Mucosa of descending colon (tissue), 3 donors: ENCODE measurements around the gene KHDRBS2. TPM values are rescaled to one million over a fixed set of nuclear protein-coding genes. Genes with fewer than 3 reads are reported as not detected.

Source experiments
- ATAC-seq: fragments of 200-7000 bp; cut with Tn5 transposase; one replicate; pipeline ENCODE4 v1.9.1; 2020; ENCODE audit warnings: mild to moderate bottlenecking, moderate library complexity
- DNase-seq, 3 donors: peaks; one replicate each; pipeline ENCODE4 v3.0.0-alpha.2; 2020
- H3K36me3 ChIP-seq: fragments of 200-600 bp; one replicate; pipeline ENCODE4 v1.8.0; 2021; ENCODE audit warnings: low read depth, mild to moderate bottlenecking
- H3K4me1 ChIP-seq: fragments of 200-600 bp; one replicate; pipeline ENCODE4 v1.8.0; 2021; ENCODE audit warnings: low read depth, mild to moderate bottlenecking
- H3K4me3 ChIP-seq: fragments of 200-600 bp; one replicate; pipeline ENCODE4 v1.8.0; 2021; ENCODE audit warnings: mild to moderate bottlenecking
- H3K9me3 ChIP-seq: fragments of 200-600 bp; one replicate; pipeline ENCODE4 v1.8.0; 2021; ENCODE audit warnings: mild to moderate bottlenecking
- CTCF ChIP-seq: fragments of 200-600 bp; IDR thresholded peaks from one replicate; pipeline ENCODE4 v1.8.0; 2022; ENCODE audit warnings: antibody characterized with exemption, mild to moderate bottlenecking
- intact Hi-C, 2 donors: fragments of 100-400 bp; cut with DNase I in 1 of 2; cut with micrococcal nuclease in 1 of 2; formaldehyde crosslinking; loops; one replicate each; pipeline versions ENCODE4 v1.11.0 to v1.11.1; 2022; cut with DNase I, micrococcal nuclease
- total RNA-seq, 3 donors: library from RNA; stranded (reverse); fragmentation: NEBNext Ultra II Directional in 2 of 3; extraction: Animal tissue kit (Norgen Biotek cat#: 25700) in 2 of 3; gene quantifications; one replicate each; pipeline versions ENCODE4 v1.2.1 to v1.2.4, GENCODE V29; 2021 to 2023
- donor health status: DM: no; HTN: no; CAD: no; lungs with moderate emphysema.
- donor health status: DM: no; HTN: no; CAD: no.
- donor health status: DM: no; HTN: yes; CAD: no.

Gene KHDRBS2
- total RNA-seq, 3 donors from 2014 or later = 0.82 to 2.9 (median 1.1) TPM

GRCh38 chr6:62146954-62147853 is 138.8 kb downstream of the KHDRBS2 start:
- Histone ChIP-seq H3K4me1 (no peaks in the 10 kb centered on the region), H3K4me3 (no peak overlapping the region), H3K36me3 (no peaks in the 10 kb centered on the region), H3K9me3 (no peaks in the 10 kb centered on the region)
- intact Hi-C loops = no loop called here
- TF ChIP-seq CTCF = no peak
- DNase-seq (no peak), ATAC-seq (no peak)

GRCh38 chr6:62129127-62129526 is 156.9 kb downstream of the KHDRBS2 start:
- no peaks in the 10 kb centered on the region for H3K4me1 ChIP-seq
- no peak overlapping the region for H3K4me3 ChIP-seq
- no peak for ATAC-seq
- intact Hi-C loops = no loop called here
- H3K9me3 ChIP-seq = no peaks in the 10 kb centered on the region
- no peaks in the 10 kb centered on the region for H3K36me3 ChIP-seq
- DNase-seq = no peak
- no peak for TF ChIP-seq CTCF

- H3K9me3 ChIP-seq = peaks cover 21% of the 10 kb centered on the region
- no peak for ATAC-seq
- intact Hi-C loops = no loop called here
Observed at GRCh38 chr6:62119401-62119800, 166.6 kb downstream of the KHDRBS2 start.

DNA sequence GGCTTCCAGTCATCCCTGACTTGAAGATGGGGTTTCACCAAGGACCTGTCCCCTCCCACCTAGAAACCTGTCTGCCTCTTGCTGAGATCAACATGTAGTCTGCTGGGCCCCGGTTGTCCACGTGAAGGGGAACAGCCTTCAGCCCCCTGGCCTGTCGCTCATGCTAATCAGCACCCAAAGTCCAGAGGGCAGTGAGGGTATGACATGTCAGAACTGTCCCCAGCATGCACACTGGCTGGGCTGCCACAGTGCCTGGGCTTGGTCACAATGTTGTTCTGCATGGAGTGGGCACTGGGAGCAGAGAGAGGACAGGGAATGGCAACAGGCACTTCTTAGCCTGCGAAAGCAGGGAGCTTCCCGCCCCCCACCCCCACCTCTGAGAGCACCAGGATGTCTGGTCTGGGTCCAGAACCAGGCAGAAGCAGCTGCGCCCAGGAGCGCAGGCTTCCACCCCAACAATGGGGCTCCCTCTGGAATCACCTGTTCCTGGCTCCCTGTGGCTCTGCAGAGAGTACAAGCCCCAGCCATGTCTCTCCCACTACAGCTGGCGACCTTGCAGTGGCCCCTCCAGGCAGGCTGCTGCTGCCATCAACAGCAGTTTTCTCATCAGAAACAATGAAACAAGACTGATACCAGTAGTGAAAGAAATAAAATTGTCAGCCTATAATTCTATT is 182.7 kb downstream of the KHDRBS2 start:
- ATAC-seq = no peak

More at GRCh38 chr6:62119401-62119800, 166.6 kb downstream of the KHDRBS2 start:
- DNase-seq = no peak
- Histone ChIP-seq H3K4me3 (no peak overlapping the region), H3K36me3 (no peaks in the 10 kb centered on the region), H3K4me1 (no peaks in the 10 kb centered on the region)
- TF ChIP-seq CTCF = no peak

GRCh38 chr6:62102387-62102786 is 183.6 kb downstream of the KHDRBS2 start:
- ATAC-seq (no peak), DNase-seq (no peak)
- Histone ChIP-seq H3K4me1 (no peaks in the 10 kb centered on the region), H3K36me3 (no peaks in the 10 kb centered on the region), H3K9me3 (peaks cover 27% of the 10 kb centered on the region), H3K4me3 (no peak overlapping the region)
- no peak for TF ChIP-seq CTCF
- intact Hi-C loops = no loop called here

More for the DNA sequence above, 182.7 kb downstream of the KHDRBS2 start:
- H3K4me1 ChIP-seq = no peaks in the 10 kb centered on the region
- no peak for TF ChIP-seq CTCF
- peaks cover 30% of the 10 kb centered on the region for H3K9me3 ChIP-seq
- DNase-seq = no peak
- no peak overlapping the region for H3K4me3 ChIP-seq
- no peaks in the 10 kb centered on the region for H3K36me3 ChIP-seq
- intact Hi-C loops = no loop called here
